Measurements from ENCODE around the gene SLC2A13.

The SLC2A13 gene

GRCh38 chr12:40044396-40044795 is 61.5 kb downstream of the SLC2A13 start:
- TF ChIP-seq, protein P1, sequence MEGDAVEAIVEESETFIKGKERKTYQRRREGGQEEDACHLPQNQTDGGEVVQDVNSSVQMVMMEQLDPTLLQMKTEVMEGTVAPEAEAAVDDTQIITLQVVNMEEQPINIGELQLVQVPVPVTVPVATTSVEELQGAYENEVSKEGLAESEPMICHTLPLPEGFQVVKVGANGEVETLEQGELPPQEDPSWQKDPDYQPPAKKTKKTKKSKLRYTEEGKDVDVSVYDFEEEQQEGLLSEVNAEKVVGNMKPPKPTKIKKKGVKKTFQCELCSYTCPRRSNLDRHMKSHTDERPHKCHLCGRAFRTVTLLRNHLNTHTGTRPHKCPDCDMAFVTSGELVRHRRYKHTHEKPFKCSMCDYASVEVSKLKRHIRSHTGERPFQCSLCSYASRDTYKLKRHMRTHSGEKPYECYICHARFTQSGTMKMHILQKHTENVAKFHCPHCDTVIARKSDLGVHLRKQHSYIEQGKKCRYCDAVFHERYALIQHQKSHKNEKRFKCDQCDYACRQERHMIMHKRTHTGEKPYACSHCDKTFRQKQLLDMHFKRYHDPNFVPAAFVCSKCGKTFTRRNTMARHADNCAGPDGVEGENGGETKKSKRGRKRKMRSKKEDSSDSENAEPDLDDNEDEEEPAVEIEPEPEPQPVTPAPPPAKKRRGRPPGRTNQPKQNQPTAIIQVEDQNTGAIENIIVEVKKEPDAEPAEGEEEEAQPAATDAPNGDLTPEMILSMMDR (conservative IDR thresholded peaks at IDR 0.05; ENCODE audit: low read length), result no peak
- no peak for TF ChIP-seq EZH2phosphoT487 (IDR thresholded peaks at IDR 0.05; ENCODE audit: borderline replicate concordance)
- Histone ChIP-seq H3K79me2 (ENCODE audit: insufficient read depth, low read length) (no peaks in the 10 kb centered on the region), H3F3A (ENCODE audit: low read depth) (no peaks in the 10 kb centered on the region), H3K9ac (ENCODE audit: low read depth, low read length, poor library complexity, severe bottlenecking) (no peak overlapping the region), H3K4me2 (ENCODE audit: low read depth, low read length, poor library complexity, severe bottlenecking) (no peak overlapping the region), H4K20me1 (ENCODE audit: insufficient read depth, low read length, poor library complexity, severe bottlenecking) (no peaks in the 10 kb centered on the region), H3K9me3 (ENCODE audit: insufficient read depth, low read depth, low read length) (no peaks in the 10 kb centered on the region), H2AFZ (ENCODE audit: low read length) (no peak overlapping the region), H3K27me3 (ENCODE audit: insufficient read depth, low read length, poor library complexity, severe bottlenecking) (no peaks in the 10 kb centered on the region), H3K36me3 (ENCODE audit: insufficient read depth, low read length) (peaks cover 6% of the 10 kb centered on the region; the same call in 1 of the 2 replicates), H3K4me1 (ENCODE audit: insufficient read depth, low read length, poor library complexity, severe bottlenecking) (no peaks in the 10 kb centered on the region), H3K9me2 (replicated peaks; ENCODE audit: low read depth, low read length) (no peaks in the 10 kb centered on the region), H3K4me3 (ENCODE audit: low read length, poor library complexity, severe bottlenecking) (no peak overlapping the region)

DNA sequence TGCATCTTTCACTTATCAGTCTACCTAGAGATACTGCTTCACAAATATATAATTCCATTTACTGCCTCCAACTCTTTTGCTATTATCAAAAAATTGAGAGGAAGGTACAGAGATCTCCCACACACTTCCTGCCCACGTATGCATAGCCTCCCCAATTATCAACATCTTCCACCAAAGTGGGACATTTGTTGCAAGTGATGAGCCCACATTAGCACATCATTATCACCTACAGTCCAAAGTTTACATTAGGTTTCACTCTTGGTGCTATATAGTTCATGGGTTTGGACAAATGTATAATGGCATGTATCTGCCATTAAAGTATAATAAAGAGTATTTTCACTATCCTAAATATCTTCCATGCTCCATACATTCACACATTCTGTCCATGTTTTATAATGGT is 66.3 kb downstream of the SLC2A13 start:
- Histone ChIP-seq H3K9me3 (ENCODE audit: insufficient read depth, low read depth, low read length) (no peaks in the 10 kb centered on the region), H3K4me2 (ENCODE audit: low read depth, low read length, poor library complexity, severe bottlenecking) (no peak overlapping the region), H3K27me3 (ENCODE audit: insufficient read depth, low read length, poor library complexity, severe bottlenecking) (no peaks in the 10 kb centered on the region), H2AFZ (ENCODE audit: low read length) (no peak overlapping the region), H3K9ac (ENCODE audit: low read depth, low read length, poor library complexity, severe bottlenecking) (no peak overlapping the region), H3F3A (ENCODE audit: low read depth) (no peaks in the 10 kb centered on the region), H4K20me1 (ENCODE audit: insufficient read depth, low read length, poor library complexity, severe bottlenecking) (no peaks in the 10 kb centered on the region), H3K36me3 (ENCODE audit: insufficient read depth, low read length) (no peaks in the 10 kb centered on the region), H3K4me3 (ENCODE audit: low read length, poor library complexity, severe bottlenecking) (no peak overlapping the region), H3K9me2 (replicated peaks; ENCODE audit: low read depth, low read length) (no peaks in the 10 kb centered on the region), H3K4me1 (ENCODE audit: insufficient read depth, low read length, poor library complexity, severe bottlenecking) (no peaks in the 10 kb centered on the region), H3K79me2 (ENCODE audit: insufficient read depth, low read length) (no peaks in the 10 kb centered on the region)
- TF ChIP-seq, protein P1 (conservative IDR thresholded peaks at IDR 0.05; ENCODE audit: low read length), result no peak
- TF ChIP-seq EZH2phosphoT487 (IDR thresholded peaks at IDR 0.05; ENCODE audit: borderline replicate concordance), result no peak

- Histone ChIP-seq H4K20me1 (ENCODE audit: insufficient read depth, low read length, poor library complexity, severe bottlenecking) (no peaks in the 10 kb centered on the region), H3K9me2 (replicated peaks; ENCODE audit: low read depth, low read length) (no peaks in the 10 kb centered on the region), H2AFZ (ENCODE audit: low read length) (no peak overlapping the region), H3K9me3 (ENCODE audit: insufficient read depth, low read depth, low read length) (no peaks in the 10 kb centered on the region), H3K79me2 (ENCODE audit: insufficient read depth, low read length) (no peaks in the 10 kb centered on the region), H3F3A (ENCODE audit: low read depth) (no peaks in the 10 kb centered on the region), H3K4me2 (ENCODE audit: low read depth, low read length, poor library complexity, severe bottlenecking) (no peak overlapping the region), H3K9ac (ENCODE audit: low read depth, low read length, poor library complexity, severe bottlenecking) (no peak overlapping the region), H3K4me3 (ENCODE audit: low read length, poor library complexity, severe bottlenecking) (no peak overlapping the region), H3K27me3 (ENCODE audit: insufficient read depth, low read length, poor library complexity, severe bottlenecking) (no peaks in the 10 kb centered on the region), H3K4me1 (ENCODE audit: insufficient read depth, low read length, poor library complexity, severe bottlenecking) (no peaks in the 10 kb centered on the region), H3K36me3 (ENCODE audit: insufficient read depth, low read length) (no peaks in the 10 kb centered on the region)
- TF ChIP-seq EZH2phosphoT487 (IDR thresholded peaks at IDR 0.05; ENCODE audit: borderline replicate concordance), result no peak
- TF ChIP-seq, protein P1 (conservative IDR thresholded peaks at IDR 0.05; ENCODE audit: low read length), result no peak
Observed at GRCh38 chr12:40038619-40039018, 67.3 kb downstream of the SLC2A13 start.
